ENCODE results near the gene GPR34.
"Not testable (repeated sequence)": the region's sequence is repeated elsewhere in the genome, so short reads cannot be mapped to it uniquely, and the experiment has no call there.

The GPR34 gene

DNA sequence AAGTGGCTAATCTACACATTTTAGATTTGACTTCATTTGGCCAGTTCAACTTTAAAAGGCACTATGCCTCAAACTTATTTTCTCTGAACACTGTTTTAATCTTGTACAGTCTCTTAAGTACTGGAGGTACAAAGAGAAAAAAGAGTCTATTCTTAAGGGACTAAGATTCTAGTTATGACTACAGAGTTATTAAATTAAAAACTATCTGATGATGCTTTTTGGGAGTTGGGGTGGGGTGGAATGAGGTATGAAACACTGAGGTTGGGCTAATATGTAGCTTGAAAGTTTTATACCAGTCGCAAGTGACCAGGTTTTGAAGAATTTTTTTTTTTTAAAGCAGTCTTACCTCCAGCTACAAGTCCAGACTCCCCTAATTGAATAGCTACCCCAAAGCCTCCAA is 17.7 kb upstream of the GPR34 start:
- in situ Hi-C loops (cut with HindIII; ENCODE audit: low pct_ligation_motif_present, low sequenced_read_pairs), result no loop called here
- DNase-seq, result no peak
- TF ChIP-seq, protein P1, sequence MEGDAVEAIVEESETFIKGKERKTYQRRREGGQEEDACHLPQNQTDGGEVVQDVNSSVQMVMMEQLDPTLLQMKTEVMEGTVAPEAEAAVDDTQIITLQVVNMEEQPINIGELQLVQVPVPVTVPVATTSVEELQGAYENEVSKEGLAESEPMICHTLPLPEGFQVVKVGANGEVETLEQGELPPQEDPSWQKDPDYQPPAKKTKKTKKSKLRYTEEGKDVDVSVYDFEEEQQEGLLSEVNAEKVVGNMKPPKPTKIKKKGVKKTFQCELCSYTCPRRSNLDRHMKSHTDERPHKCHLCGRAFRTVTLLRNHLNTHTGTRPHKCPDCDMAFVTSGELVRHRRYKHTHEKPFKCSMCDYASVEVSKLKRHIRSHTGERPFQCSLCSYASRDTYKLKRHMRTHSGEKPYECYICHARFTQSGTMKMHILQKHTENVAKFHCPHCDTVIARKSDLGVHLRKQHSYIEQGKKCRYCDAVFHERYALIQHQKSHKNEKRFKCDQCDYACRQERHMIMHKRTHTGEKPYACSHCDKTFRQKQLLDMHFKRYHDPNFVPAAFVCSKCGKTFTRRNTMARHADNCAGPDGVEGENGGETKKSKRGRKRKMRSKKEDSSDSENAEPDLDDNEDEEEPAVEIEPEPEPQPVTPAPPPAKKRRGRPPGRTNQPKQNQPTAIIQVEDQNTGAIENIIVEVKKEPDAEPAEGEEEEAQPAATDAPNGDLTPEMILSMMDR (IDR thresholded peaks at IDR 0.05; ENCODE audit: low read depth, low read length, missing control alignments), result no peak
- no peaks in the 10 kb centered on the region for H3K27me3 ChIP-seq (replicated peaks)
- H3K36me3 ChIP-seq (replicated peaks), result no peaks in the 10 kb centered on the region
- no peak overlapping the region for H3K27ac ChIP-seq
- no peak overlapping the region for H3K4me3 ChIP-seq (ENCODE audit: low read depth, low read length)

- Histone ChIP-seq H3K4me3 (ENCODE audit: low read depth, low read length) (no peak overlapping the region), H3K27ac (no peak overlapping the region), H3K27me3 (replicated peaks) (no peaks in the 10 kb centered on the region), H3K36me3 (replicated peaks) (no peaks in the 10 kb centered on the region)
- DNase-seq, result no peak
- TF ChIP-seq, protein P1 (IDR thresholded peaks at IDR 0.05; ENCODE audit: low read depth, low read length, missing control alignments), result no peak
- in situ Hi-C loops (cut with HindIII; ENCODE audit: low pct_ligation_motif_present, low sequenced_read_pairs), result no loop called here
These were observed 16.1 kb upstream of the GPR34 start for GRCh38 chrX:41672643-41673042.

DNA sequence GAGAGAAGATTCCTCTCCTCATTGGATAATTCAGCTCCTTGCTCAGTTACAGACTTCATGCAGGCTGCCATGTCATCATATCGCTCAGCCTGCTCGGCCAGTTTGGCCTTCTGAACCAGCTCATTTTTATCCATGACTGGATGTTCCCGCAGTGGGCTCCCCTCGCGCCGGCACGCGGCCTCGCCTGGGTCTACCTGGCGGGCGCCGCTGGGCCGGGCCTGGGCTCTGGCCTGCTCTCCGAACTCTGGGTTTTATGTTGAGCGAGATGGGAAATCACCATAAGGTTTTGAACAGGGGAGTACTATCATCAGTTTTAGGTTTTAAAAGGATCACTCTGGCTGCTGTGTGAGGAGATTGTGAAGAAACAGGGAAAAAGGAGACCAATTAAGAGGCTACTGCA is 12.4 kb upstream of the GPR34 start:
- H3K36me3 ChIP-seq (replicated peaks); H3K27me3 ChIP-seq (replicated peaks); H3K4me3 ChIP-seq (ENCODE audit: low read depth, low read length); H3K27ac ChIP-seq; DNase-seq; in situ Hi-C loops (cut with HindIII; ENCODE audit: low pct_ligation_motif_present, low sequenced_read_pairs): not testable (repeated sequence)

DNA sequence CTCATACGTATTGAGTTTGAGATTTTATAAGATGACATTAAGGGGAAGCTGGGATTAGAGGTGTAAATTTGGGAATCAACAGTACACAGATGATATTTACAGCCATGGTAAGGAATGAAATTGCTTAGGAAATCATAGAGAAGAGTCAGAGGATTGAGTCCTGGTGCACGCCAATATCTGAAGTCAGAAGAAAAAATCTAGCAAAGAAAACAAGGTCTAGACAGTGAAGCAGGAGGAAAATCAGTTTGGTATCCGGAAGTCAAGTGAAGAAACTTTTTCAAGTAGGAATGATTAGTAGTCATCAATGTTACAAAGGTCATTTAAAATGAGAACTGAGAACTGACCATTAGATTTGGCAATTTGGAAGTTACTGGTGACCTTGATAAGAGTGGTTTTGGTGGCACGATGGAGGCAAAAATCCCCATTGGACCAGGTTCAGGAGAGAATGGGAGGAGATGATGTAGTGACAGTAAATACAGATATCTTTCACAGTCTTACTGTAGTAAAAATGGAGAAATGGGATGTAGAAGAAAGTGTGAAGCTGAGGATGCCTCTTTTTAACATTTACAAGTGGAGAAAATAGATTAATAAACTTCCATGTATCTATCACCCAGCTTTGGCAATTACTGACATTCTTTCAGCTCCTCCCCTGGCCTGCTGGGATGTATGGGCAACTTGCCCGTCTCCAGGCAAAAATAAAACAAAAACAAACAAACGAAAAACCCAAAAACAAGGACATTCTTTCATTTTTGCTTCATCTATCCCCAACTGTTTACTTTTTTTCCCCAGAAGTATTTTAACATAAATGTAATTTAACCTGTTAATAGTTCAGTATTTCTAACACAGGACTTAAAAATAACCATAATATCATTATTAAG is 11.4 kb upstream of the GPR34 start:
- no peaks in the 10 kb centered on the region for H3K36me3 ChIP-seq (replicated peaks)
- in situ Hi-C loops (cut with HindIII; ENCODE audit: low pct_ligation_motif_present, low sequenced_read_pairs), result no loop called here
- H3K4me3 ChIP-seq (ENCODE audit: low read depth, low read length), result no peak overlapping the region
- TF ChIP-seq, protein P1 (IDR thresholded peaks at IDR 0.05; ENCODE audit: low read depth, low read length, missing control alignments), result no peak
- peak overlapping the region; percentile 19 for H3K27ac ChIP-seq
- DNase-seq, result peak; percentile 19
- H3K27me3 ChIP-seq (replicated peaks), result no peaks in the 10 kb centered on the region

DNA sequence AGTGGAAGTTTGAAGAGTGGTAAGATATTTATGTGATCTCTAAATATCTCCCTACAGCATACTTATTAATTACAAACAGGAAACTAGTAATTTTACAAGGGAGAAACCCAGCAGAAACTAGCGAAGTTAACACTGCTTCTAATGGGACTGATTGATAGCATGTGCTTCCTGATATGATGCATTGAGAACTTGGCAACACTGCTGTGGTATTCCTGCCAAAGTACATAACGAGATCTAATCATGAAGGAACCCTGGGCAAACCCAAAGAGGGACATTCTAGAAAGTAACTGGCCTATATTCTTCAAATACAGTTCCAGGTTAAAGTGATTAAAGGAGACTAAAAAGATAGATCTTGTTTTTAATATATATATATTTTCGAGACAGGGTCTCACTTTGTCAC is 4.6 kb upstream of the GPR34 start:
- DNase-seq, result no peak
- in situ Hi-C loops (cut with HindIII; ENCODE audit: low pct_ligation_motif_present, low sequenced_read_pairs), result no loop called here

GRCh38 chrX:41684940-41685339 is 3.8 kb upstream of the GPR34 start:
- TF ChIP-seq, protein P1 (IDR thresholded peaks at IDR 0.05; ENCODE audit: low read depth, low read length, missing control alignments), result no peak
- H3K27me3 ChIP-seq (replicated peaks), result no peaks in the 10 kb centered on the region
- DNase-seq, result no peak
- in situ Hi-C loops (cut with HindIII; ENCODE audit: low pct_ligation_motif_present, low sequenced_read_pairs), result no loop called here
- no peak overlapping the region for H3K27ac ChIP-seq
- H3K4me3 ChIP-seq (ENCODE audit: low read depth, low read length), result no peak overlapping the region
- H3K36me3 ChIP-seq (replicated peaks), result no peaks in the 10 kb centered on the region

More for the DNA sequence above, 4.6 kb upstream of the GPR34 start:
- TF ChIP-seq, protein P1 (IDR thresholded peaks at IDR 0.05; ENCODE audit: low read depth, low read length, missing control alignments), result no peak
- H3K36me3 ChIP-seq (replicated peaks), result no peaks in the 10 kb centered on the region
- no peaks in the 10 kb centered on the region for H3K27me3 ChIP-seq (replicated peaks)
- H3K4me3 ChIP-seq (ENCODE audit: low read depth, low read length), result no peak overlapping the region
- H3K27ac ChIP-seq, result no peak overlapping the region
